MM.1S (cell line): ENCODE data around the gene STYXL1.

Experiments used
- DNase-seq: peaks from one replicate; pipeline ENCODE4 v3.0.0-alpha.2; 2015
- H2AFZ ChIP-seq: fragments of 300-600 bp; sonication (generic); 2 replicates; pipeline ENCODE4 v1.6.0; 2016; ENCODE audit warnings: antibody characterized with exemption, low read length
- H3F3A ChIP-seq: fragments of 300-600 bp; sonication (generic); 2 replicates; pipeline ENCODE4 v1.6.1; 2016; ENCODE audit warnings: mild to moderate bottlenecking, antibody characterized with exemption, low read length, moderate library complexity, mixed read lengths; ENCODE audit not compliant: insufficient read depth
- H3K27ac ChIP-seq: fragments of 300-600 bp; sonication (generic); 2 replicates; pipeline ENCODE4 v1.5.1; 2016; ENCODE audit warnings: mild to moderate bottlenecking, low read length
- H3K27me3 ChIP-seq: fragments of 300-600 bp; sonication (generic); replicated peaks from 2 replicates; pipeline ENCODE4 v1.6.0; 2016; ENCODE audit warnings: low read length; ENCODE audit not compliant: insufficient read depth
- H3K36me3 ChIP-seq: fragments of 300-600 bp; sonication (generic); replicated peaks from 2 replicates; pipeline ENCODE4 v1.6.1; 2016; ENCODE audit warnings: mild to moderate bottlenecking, low read length, mixed read lengths; ENCODE audit not compliant: insufficient read depth
- H3K4me1 ChIP-seq: fragments of 300-600 bp; sonication (generic); 2 replicates; pipeline ENCODE4 v1.6.1; 2016; ENCODE audit warnings: low read length, mixed read lengths
- H3K4me2 ChIP-seq: fragments of 300-600 bp; sonication (generic); 2 replicates; pipeline ENCODE4 v1.6.0; 2016; ENCODE audit warnings: low read depth, low read length
- H3K4me3 ChIP-seq: fragments of 300-600 bp; sonication (generic); 2 replicates; pipeline ENCODE4 v1.5.1; 2016; ENCODE audit warnings: low read length, mixed read lengths
- H3K79me2 ChIP-seq: fragments of 300-600 bp; sonication (generic); 2 replicates; pipeline ENCODE4 v1.6.1; 2016; ENCODE audit warnings: mixed run types, low read length, mixed read lengths
- H3K9ac ChIP-seq: fragments of 300-600 bp; sonication (generic); 2 replicates; pipeline ENCODE4 v1.6.1; 2016; ENCODE audit warnings: low read length, mixed read lengths
- H3K9me2 ChIP-seq: fragments of 300-600 bp; sonication (generic); replicated peaks from 2 replicates; pipeline ENCODE4 v1.6.1; 2016; ENCODE audit warnings: mild to moderate bottlenecking, low read length, mixed read lengths; ENCODE audit not compliant: insufficient read depth
- H3K9me3 ChIP-seq: fragments of 300-600 bp; sonication (generic); replicated peaks from 2 replicates; pipeline ENCODE4 v1.6.1; 2016; ENCODE audit warnings: mild to moderate bottlenecking, low read length, mixed read lengths; ENCODE audit not compliant: insufficient read depth
- H4K20me1 ChIP-seq: fragments of 300-600 bp; sonication (generic); 2 replicates; pipeline ENCODE4 v1.6.1; 2016; ENCODE audit warnings: mild to moderate bottlenecking, low read length, moderate library complexity, mixed read lengths; ENCODE audit not compliant: insufficient read depth
- EZH2 ChIP-seq: fragments of 300-600 bp; sonication (generic); optimal IDR thresholded peaks from 2 replicates; pipeline ENCODE3; 2017; ENCODE audit warnings: low read depth, mild to moderate bottlenecking, antibody characterized with exemption, low read length, mixed read lengths
- EZH2phosphoT487 ChIP-seq: fragments of 300-600 bp; sonication (generic); IDR thresholded peaks from 2 replicates; pipeline ENCODE4 v1.6.1; 2018; ENCODE audit warnings: antibody characterized with exemption, low read length
- TF ChIP-seq, protein P1 (sequence below): fragments of 300-600 bp; sonication (generic); IDR thresholded peaks from 2 replicates; pipeline ENCODE4 v1.5.1; 2016; ENCODE audit warnings: antibody characterized with exemption, low read length, mixed read lengths

Gene STYXL1

GRCh38 chr7:76002139-76002538, 45.7 kb downstream of the STYXL1 start:
- no peaks in the 10 kb centered on the region for H3K27me3 ChIP-seq
- H3K4me3 ChIP-seq: no peak overlapping the region
- H3K27ac ChIP-seq: no peak overlapping the region
- no peaks in the 10 kb centered on the region for H3K9me2 ChIP-seq
- no peaks in the 10 kb centered on the region for H4K20me1 ChIP-seq
- TF ChIP-seq, protein P1, sequence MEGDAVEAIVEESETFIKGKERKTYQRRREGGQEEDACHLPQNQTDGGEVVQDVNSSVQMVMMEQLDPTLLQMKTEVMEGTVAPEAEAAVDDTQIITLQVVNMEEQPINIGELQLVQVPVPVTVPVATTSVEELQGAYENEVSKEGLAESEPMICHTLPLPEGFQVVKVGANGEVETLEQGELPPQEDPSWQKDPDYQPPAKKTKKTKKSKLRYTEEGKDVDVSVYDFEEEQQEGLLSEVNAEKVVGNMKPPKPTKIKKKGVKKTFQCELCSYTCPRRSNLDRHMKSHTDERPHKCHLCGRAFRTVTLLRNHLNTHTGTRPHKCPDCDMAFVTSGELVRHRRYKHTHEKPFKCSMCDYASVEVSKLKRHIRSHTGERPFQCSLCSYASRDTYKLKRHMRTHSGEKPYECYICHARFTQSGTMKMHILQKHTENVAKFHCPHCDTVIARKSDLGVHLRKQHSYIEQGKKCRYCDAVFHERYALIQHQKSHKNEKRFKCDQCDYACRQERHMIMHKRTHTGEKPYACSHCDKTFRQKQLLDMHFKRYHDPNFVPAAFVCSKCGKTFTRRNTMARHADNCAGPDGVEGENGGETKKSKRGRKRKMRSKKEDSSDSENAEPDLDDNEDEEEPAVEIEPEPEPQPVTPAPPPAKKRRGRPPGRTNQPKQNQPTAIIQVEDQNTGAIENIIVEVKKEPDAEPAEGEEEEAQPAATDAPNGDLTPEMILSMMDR: no peak
- no peaks in the 10 kb centered on the region for H3F3A ChIP-seq
- no peaks in the 10 kb centered on the region for H3K4me1 ChIP-seq
- no peaks in the 10 kb centered on the region for H3K36me3 ChIP-seq
- H2AFZ ChIP-seq: no peak overlapping the region
- no peaks in the 10 kb centered on the region for H3K9me3 ChIP-seq
- no peak overlapping the region for H3K9ac ChIP-seq
- H3K4me2 ChIP-seq: no peak overlapping the region
- no peak for DNase-seq
- H3K79me2 ChIP-seq: no peaks in the 10 kb centered on the region

GRCh38 chr7:76000566-76000965, 47.2 kb downstream of the STYXL1 start:
- H4K20me1 ChIP-seq: no peaks in the 10 kb centered on the region
- H2AFZ ChIP-seq: no peak overlapping the region
- H3K36me3 ChIP-seq: no peaks in the 10 kb centered on the region

DNA sequence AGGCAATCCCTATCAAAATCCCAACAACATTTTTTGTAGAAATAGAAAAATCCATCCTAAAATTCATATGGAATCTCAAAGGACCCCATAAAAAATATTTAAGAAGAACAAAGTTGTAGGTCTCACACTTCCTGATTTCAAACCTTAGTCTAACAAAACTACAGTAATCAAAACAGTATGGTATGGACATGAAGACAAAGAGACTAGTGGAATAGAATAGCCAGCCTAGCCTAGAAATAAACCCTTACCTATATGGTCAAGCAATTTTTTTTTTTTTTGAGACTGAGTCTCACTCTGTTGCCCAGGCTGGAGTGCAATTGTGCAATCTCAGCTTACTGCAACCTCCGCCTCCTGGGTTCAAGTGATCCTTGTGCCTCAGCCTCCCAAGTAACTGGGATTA, 49.8 kb downstream of the STYXL1 start:
- H4K20me1 ChIP-seq: no peaks in the 10 kb centered on the region
- no peaks in the 10 kb centered on the region for H3K9me2 ChIP-seq
- no peaks in the 10 kb centered on the region for H3K9me3 ChIP-seq
- no peak overlapping the region for H2AFZ ChIP-seq
- no peak for DNase-seq
- no peak overlapping the region for H3K4me3 ChIP-seq
- H3K4me2 ChIP-seq: no peak overlapping the region
- TF ChIP-seq, protein P1: no peak
- H3F3A ChIP-seq: no peaks in the 10 kb centered on the region
- H3K36me3 ChIP-seq: no peaks in the 10 kb centered on the region
- H3K27ac ChIP-seq: no peak overlapping the region
- H3K27me3 ChIP-seq: no peaks in the 10 kb centered on the region
- H3K4me1 ChIP-seq: no peaks in the 10 kb centered on the region
- no peak overlapping the region for H3K9ac ChIP-seq
- no peaks in the 10 kb centered on the region for H3K79me2 ChIP-seq

More at GRCh38 chr7:76000566-76000965, 47.2 kb downstream of the STYXL1 start:
- no peak for TF ChIP-seq EZH2phosphoT487
- H3K27me3 ChIP-seq: no peaks in the 10 kb centered on the region
- H3K9me2 ChIP-seq: no peaks in the 10 kb centered on the region
- no peak overlapping the region for H3K4me2 ChIP-seq
- no peak overlapping the region for H3K27ac ChIP-seq
- no peaks in the 10 kb centered on the region for H3F3A ChIP-seq
- H3K9ac ChIP-seq: no peak overlapping the region
- H3K79me2 ChIP-seq: no peaks in the 10 kb centered on the region
- no peaks in the 10 kb centered on the region for H3K4me1 ChIP-seq
- H3K4me3 ChIP-seq: no peak overlapping the region
- H3K9me3 ChIP-seq: no peaks in the 10 kb centered on the region
- DNase-seq: no peak

DNA sequence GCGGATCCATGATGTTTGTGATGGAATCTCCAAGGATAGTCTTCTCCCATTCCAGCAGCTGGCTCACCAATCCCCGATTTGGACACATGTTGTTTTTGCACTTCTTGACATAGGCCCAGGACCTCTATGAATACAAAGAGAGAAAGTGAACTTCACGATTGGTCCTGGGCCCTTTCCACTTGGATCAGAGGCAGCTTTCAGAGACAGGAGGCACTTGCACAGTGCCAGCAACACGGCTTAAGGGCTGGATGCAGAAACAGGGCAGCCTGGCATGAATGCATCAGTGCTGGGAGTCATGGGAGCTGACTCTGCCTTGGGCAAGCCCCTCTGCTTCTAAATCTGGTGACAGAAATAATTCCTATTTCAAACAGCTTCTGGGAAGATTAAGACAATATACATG, 51.3 kb downstream of the STYXL1 start:
- H2AFZ ChIP-seq: no peak overlapping the region
- H3K4me1 ChIP-seq: no peaks in the 10 kb centered on the region
- TF ChIP-seq EZH2phosphoT487 (no peak), EZH2 (no peak)
- TF ChIP-seq, protein P1: no peak
- no peaks in the 10 kb centered on the region for H3F3A ChIP-seq
- no peaks in the 10 kb centered on the region for H3K79me2 ChIP-seq
- H3K9me2 ChIP-seq: no peaks in the 10 kb centered on the region
- no peak for DNase-seq
- no peaks in the 10 kb centered on the region for H3K27me3 ChIP-seq
- H4K20me1 ChIP-seq: no peaks in the 10 kb centered on the region
- H3K4me3 ChIP-seq: no peak overlapping the region
- no peak overlapping the region for H3K4me2 ChIP-seq
- no peaks in the 10 kb centered on the region for H3K9me3 ChIP-seq
- no peaks in the 10 kb centered on the region for H3K36me3 ChIP-seq
- H3K9ac ChIP-seq: no peak overlapping the region
- no peak overlapping the region for H3K27ac ChIP-seq
